Measurements from ENCODE around the gene TGFB2.
A peak's percentile ranks its signal among the peaks of the same experiment; 100 is the strongest.

The TGFB2 gene

GRCh38 chr1:218336328-218336727 is 8.8 kb upstream of the TGFB2 start:
- DNase-seq (ENCODE audit: low spot score), result no peak

- DNase-seq (ENCODE audit: low spot score), result no peak
Measured at GRCh38 chr1:218339267-218339831, 5.8 kb upstream of the TGFB2 start.

- DNase-seq (ENCODE audit: low spot score), result no peak
Measured at GRCh38 chr1:218341325-218341724, 3.8 kb upstream of the TGFB2 start.

- DNase-seq (ENCODE audit: low spot score), result no peak
Measured at GRCh38 chr1:218342091-218342490, 3.0 kb upstream of the TGFB2 start.

- peak; percentile 54 for DNase-seq (ENCODE audit: low spot score)
Measured at GRCh38 chr1:218345673-218346390, 696 bp downstream of the TGFB2 start.

GRCh38 chr1:218346391-218347204 is 1.5 kb downstream of the TGFB2 start:
- peak; percentile 22 for DNase-seq (ENCODE audit: low spot score)

- DNase-seq (ENCODE audit: low spot score), result peak; percentile 27
Measured at GRCh38 chr1:218347336-218347722, 2.2 kb downstream of the TGFB2 start.

- DNase-seq (ENCODE audit: low spot score), result peak; percentile 28
Measured at GRCh38 chr1:218347723-218348627, 2.8 kb downstream of the TGFB2 start.

GRCh38 chr1:218348628-218349071 is 3.5 kb downstream of the TGFB2 start:
- DNase-seq (ENCODE audit: low spot score), result no peak

GRCh38 chr1:218349348-218350034 is 4.4 kb downstream of the TGFB2 start:
- no peak for DNase-seq (ENCODE audit: low spot score)

GRCh38 chr1:218350035-218350525 is 4.9 kb downstream of the TGFB2 start:
- no peak for DNase-seq (ENCODE audit: low spot score)

GRCh38 chr1:218350801-218351266 is 5.7 kb downstream of the TGFB2 start:
- DNase-seq (ENCODE audit: low spot score), result no peak

GRCh38 chr1:218351391-218352074 is 6.4 kb downstream of the TGFB2 start:
- DNase-seq (ENCODE audit: low spot score), result peak; percentile 48

- DNase-seq (ENCODE audit: low spot score), result no peak
Measured at GRCh38 chr1:218352075-218352438, 6.9 kb downstream of the TGFB2 start.

GRCh38 chr1:218353656-218354055 is 8.5 kb downstream of the TGFB2 start:
- DNase-seq (ENCODE audit: low spot score), result no peak

GRCh38 chr1:218355278-218355677 is 10.1 kb downstream of the TGFB2 start:
- no peak for DNase-seq (ENCODE audit: low spot score)

- no peak for DNase-seq (ENCODE audit: low spot score)
Measured at GRCh38 chr1:218357211-218357892, 12.2 kb downstream of the TGFB2 start.

- no peak for DNase-seq (ENCODE audit: low spot score)
Measured at GRCh38 chr1:218357893-218358232, 12.7 kb downstream of the TGFB2 start.

GRCh38 chr1:218361298-218362065 is 16.3 kb downstream of the TGFB2 start:
- DNase-seq (ENCODE audit: low spot score), result no peak

Measured in hepatic stellate cell (primary cell).